Hepatocyte (in vitro differentiated cells): ENCODE measurements around the gene TANGO6. TPM values are rescaled to one million over a fixed set of nuclear protein-coding genes. Genes with fewer than 3 reads are reported as not detected.
A peak's percentile ranks its signal among the peaks of the same experiment; 100 is the strongest.
"Not testable (repeated sequence)": the region's sequence is repeated elsewhere in the genome, so short reads cannot be mapped to it uniquely, and the experiment has no call there.

ENCODE experiments used
- DNase-seq: peaks from one replicate; pipeline ENCODE4 v3.0.0-alpha.2; 2016; ENCODE audit warnings: low spot score
- H2AFZ ChIP-seq: fragments of 200-600 bp; sonication (generic); 2 replicates; pipeline ENCODE4 v1.6.0; 2016; ENCODE audit warnings: antibody characterized with exemption, mild to moderate bottlenecking
- H3K27ac ChIP-seq: fragments of 200-600 bp; sonication (generic); 2 replicates; pipeline ENCODE4 v1.5.1; 2016; ENCODE audit warnings: mild to moderate bottlenecking
- H3K27me3 ChIP-seq: fragments of 200-600 bp; sonication (generic); 2 replicates; pipeline ENCODE4 v1.6.1; 2016
- H3K36me3 ChIP-seq: fragments of 200-600 bp; sonication (generic); replicated peaks from 2 replicates; pipeline ENCODE4 v1.5.1; 2016; ENCODE audit warnings: low read depth; ENCODE audit not compliant: insufficient read depth
- H3K4me1 ChIP-seq: fragments of 200-600 bp; sonication (generic); 2 replicates; pipeline ENCODE4 v1.5.1; 2016; ENCODE audit warnings: mild to moderate bottlenecking, moderate library complexity; ENCODE audit not compliant: insufficient read depth
- H3K4me2 ChIP-seq: fragments of 200-600 bp; sonication (generic); 2 replicates; pipeline ENCODE4 v1.6.0; 2016
- H3K4me3 ChIP-seq: fragments of 200-600 bp; sonication (generic); 2 replicates; pipeline ENCODE4 v1.5.1; 2016; ENCODE audit warnings: mild to moderate bottlenecking
- H3K79me2 ChIP-seq: fragments of 200-600 bp; sonication (generic); 2 replicates; pipeline ENCODE4 v1.6.0; 2017; ENCODE audit warnings: mild to moderate bottlenecking
- H3K9me2 ChIP-seq: fragments of 200-600 bp; sonication (generic); replicated peaks from 2 replicates; pipeline ENCODE4 v1.6.0; 2017; ENCODE audit warnings: mild to moderate bottlenecking; ENCODE audit not compliant: insufficient read depth
- H3K9me3 ChIP-seq: fragments of 200-600 bp; sonication (generic); 2 replicates; pipeline ENCODE4 v1.5.1; 2016; ENCODE audit warnings: low read depth, mild to moderate bottlenecking
- H4K20me1 ChIP-seq: fragments of 200-600 bp; sonication (generic); 2 replicates; pipeline ENCODE4 v1.6.0; 2016; ENCODE audit warnings: mild to moderate bottlenecking; ENCODE audit not compliant: insufficient read depth, poor library complexity, severe bottlenecking
- EZH2 ChIP-seq: fragments of 200-600 bp; sonication (generic); IDR thresholded peaks from 2 replicates; pipeline ENCODE4 v1.6.1; 2016; ENCODE audit warnings: antibody characterized with exemption, mild to moderate bottlenecking, borderline replicate concordance
- EZH2phosphoT487 ChIP-seq: fragments of 200-600 bp; sonication (generic); IDR thresholded peaks from one replicate; pipeline ENCODE4 v1.6.1; 2018; ENCODE audit warnings: antibody characterized with exemption, mild to moderate bottlenecking, low read depth, moderate library complexity; ENCODE audit not compliant: unreplicated experiment, severe bottlenecking
- WGBS: methylation state at CpG from one replicate; pipeline ENCODE4 v1.1.6; 2016; ENCODE audit warnings: low lambda C conversion rate; ENCODE audit errors: missing lambda C conversion rate; 5-methylcytosine and 5-hydroxymethylcytosine counted together
- polyA plus RNA-seq: library from polyadenylated mRNA; unstranded; fragments of >200 nt; fragmentation: Nextera tagmentation; extraction: Ambion mirVana; gene quantifications from 2 replicates; pipeline ENCODE4 v1.2.1, GENCODE V29; 2016
- total RNA-seq: library from RNA; depleted of rRNA; stranded (reverse); fragments of >200 nt; gene quantifications from 2 replicates; pipeline ENCODE4 v1.2.3, GENCODE V29; 2014
- TF ChIP-seq, protein P1 (sequence below): fragments of 200-600 bp; sonication (generic); IDR thresholded peaks from 2 replicates; pipeline ENCODE4 v1.5.1; 2016; ENCODE audit warnings: antibody characterized with exemption, mild to moderate bottlenecking; ENCODE audit not compliant: poor library complexity

Gene TANGO6
- total and polyA plus RNA-seq, 2 experiments from 2014 or later, result 4.8 to 6.5 TPM

DNA sequence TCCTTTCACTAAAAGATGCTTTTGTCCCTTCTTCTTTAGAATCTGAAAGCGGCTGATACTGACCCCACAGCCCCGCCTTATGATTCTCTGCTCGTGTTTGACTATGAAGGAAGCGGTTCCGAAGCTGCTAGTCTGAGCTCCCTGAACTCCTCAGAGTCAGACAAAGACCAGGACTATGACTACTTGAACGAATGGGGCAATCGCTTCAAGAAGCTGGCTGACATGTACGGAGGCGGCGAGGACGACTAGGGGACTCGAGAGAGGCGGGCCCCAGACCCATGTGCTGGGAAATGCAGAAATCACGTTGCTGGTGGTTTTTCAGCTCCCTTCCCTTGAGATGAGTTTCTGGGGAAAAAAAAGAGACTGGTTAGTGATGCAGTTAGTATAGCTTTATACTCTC lies 10.1 kb upstream of the TANGO6 start:
- TF ChIP-seq, protein P1, sequence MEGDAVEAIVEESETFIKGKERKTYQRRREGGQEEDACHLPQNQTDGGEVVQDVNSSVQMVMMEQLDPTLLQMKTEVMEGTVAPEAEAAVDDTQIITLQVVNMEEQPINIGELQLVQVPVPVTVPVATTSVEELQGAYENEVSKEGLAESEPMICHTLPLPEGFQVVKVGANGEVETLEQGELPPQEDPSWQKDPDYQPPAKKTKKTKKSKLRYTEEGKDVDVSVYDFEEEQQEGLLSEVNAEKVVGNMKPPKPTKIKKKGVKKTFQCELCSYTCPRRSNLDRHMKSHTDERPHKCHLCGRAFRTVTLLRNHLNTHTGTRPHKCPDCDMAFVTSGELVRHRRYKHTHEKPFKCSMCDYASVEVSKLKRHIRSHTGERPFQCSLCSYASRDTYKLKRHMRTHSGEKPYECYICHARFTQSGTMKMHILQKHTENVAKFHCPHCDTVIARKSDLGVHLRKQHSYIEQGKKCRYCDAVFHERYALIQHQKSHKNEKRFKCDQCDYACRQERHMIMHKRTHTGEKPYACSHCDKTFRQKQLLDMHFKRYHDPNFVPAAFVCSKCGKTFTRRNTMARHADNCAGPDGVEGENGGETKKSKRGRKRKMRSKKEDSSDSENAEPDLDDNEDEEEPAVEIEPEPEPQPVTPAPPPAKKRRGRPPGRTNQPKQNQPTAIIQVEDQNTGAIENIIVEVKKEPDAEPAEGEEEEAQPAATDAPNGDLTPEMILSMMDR, result no peak
- TF ChIP-seq EZH2phosphoT487 (no peak), EZH2 (no peak)
- Histone ChIP-seq H2AFZ (no peak overlapping the region), H3K27ac (no peak overlapping the region), H4K20me1 (no peaks in the 10 kb centered on the region), H3K36me3 (no peaks in the 10 kb centered on the region), H3K4me1 (no peaks in the 10 kb centered on the region), H3K9me3 (no peaks in the 10 kb centered on the region), H3K4me3 (no peak overlapping the region), H3K79me2 (no peaks in the 10 kb centered on the region), H3K4me2 (no peak overlapping the region), H3K27me3 (no peaks in the 10 kb centered on the region), H3K9me2 (no peaks in the 10 kb centered on the region)
- no peak for DNase-seq
- 94% methylated on average over 14 of the region's 14 CpGs for WGBS

DNA sequence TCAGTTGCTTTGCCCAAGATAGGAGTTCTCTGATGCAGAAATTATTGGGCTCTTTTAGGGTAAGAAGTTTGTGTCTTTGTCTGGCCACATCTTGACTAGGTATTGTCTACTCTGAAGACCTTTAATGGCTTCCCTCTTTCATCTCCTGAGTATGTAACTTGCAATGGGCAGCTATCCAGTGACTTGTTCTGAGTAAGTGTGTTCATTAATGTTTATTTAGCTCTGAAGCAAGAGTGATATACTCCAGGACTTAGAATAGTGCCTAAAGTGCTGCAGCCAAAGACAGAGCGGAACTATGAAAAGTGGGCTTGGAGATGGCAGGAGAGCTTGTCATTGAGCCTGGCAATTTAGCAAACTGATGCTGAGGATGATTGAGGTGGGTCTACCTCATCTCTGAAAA lies 8.8 kb upstream of the TANGO6 start:
- no peaks in the 10 kb centered on the region for H3K36me3 ChIP-seq
- no peak overlapping the region for H2AFZ ChIP-seq
- no peaks in the 10 kb centered on the region for H3K9me2 ChIP-seq
- H3K4me2 ChIP-seq, result no peak overlapping the region
- H3K27ac ChIP-seq, result no peak overlapping the region
- H3K27me3 ChIP-seq, result no peaks in the 10 kb centered on the region
- no peaks in the 10 kb centered on the region for H3K79me2 ChIP-seq
- no peaks in the 10 kb centered on the region for H3K4me1 ChIP-seq
- 88% methylated on average over 1 of the region's 1 CpG for WGBS
- H3K4me3 ChIP-seq, result no peak overlapping the region
- no peaks in the 10 kb centered on the region for H3K9me3 ChIP-seq
- H4K20me1 ChIP-seq, result no peaks in the 10 kb centered on the region
- no peak for TF ChIP-seq EZH2phosphoT487
- no peak for TF ChIP-seq EZH2
- TF ChIP-seq, protein P1, result no peak
- DNase-seq, result no peak

DNA sequence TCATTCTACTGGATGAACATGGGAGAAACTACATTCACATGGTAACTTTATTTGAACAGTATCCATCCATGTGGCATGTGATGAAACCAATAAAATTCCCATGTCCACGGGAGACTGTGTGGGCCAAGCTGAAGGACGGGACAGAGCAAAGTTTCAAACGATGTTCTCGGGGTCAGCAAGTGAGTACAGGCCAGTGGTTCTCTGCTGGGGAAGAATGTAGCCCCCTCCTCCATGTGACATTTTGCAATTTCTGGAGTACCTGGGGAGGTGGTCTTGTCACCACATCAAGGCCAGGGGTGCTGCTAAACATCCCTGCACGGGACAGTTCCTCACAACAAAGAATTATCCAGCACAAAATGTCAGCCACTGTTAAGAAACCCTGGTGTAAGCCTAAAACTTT lies 7.4 kb upstream of the TANGO6 start:
- H3K4me2 ChIP-seq, result no peak overlapping the region
- no peaks in the 10 kb centered on the region for H4K20me1 ChIP-seq
- no peak overlapping the region for H2AFZ ChIP-seq
- H3K9me3 ChIP-seq, result no peaks in the 10 kb centered on the region
- 89% methylated on average over 5 of the region's 5 CpGs for WGBS
- H3K36me3 ChIP-seq, result no peaks in the 10 kb centered on the region
- no peak for DNase-seq
- no peak overlapping the region for H3K27ac ChIP-seq
- H3K4me1 ChIP-seq, result no peaks in the 10 kb centered on the region
- no peaks in the 10 kb centered on the region for H3K9me2 ChIP-seq
- TF ChIP-seq, protein P1, result no peak
- TF ChIP-seq EZH2 (no peak), EZH2phosphoT487 (no peak)
- no peaks in the 10 kb centered on the region for H3K27me3 ChIP-seq
- no peaks in the 10 kb centered on the region for H3K79me2 ChIP-seq
- H3K4me3 ChIP-seq, result no peak overlapping the region

DNA sequence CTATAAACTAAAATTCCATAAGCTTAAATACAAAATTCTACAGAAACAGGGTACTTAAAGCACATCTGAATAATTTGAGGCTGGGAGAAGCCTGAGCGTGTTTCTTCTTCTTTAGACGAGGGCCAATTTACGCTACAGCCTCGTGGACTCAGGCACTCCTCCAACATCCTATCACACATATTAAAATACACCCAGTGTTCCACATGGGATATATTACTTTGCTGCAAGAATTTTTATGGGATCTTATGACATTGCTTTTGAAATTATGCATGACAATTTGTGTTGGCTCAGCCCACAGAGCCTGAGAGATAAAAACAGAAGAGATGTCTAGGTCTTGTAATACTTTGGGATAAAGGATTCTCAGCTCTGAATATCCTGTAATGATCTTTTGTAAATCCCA lies 3.5 kb upstream of the TANGO6 start:
- 68% methylated on average over 4 of the region's 4 CpGs for WGBS
- H3K36me3 ChIP-seq, result no peaks in the 10 kb centered on the region
- no peaks in the 10 kb centered on the region for H4K20me1 ChIP-seq
- DNase-seq, result no peak
- H3K4me1 ChIP-seq, result no peaks in the 10 kb centered on the region
- H2AFZ ChIP-seq, result no peak overlapping the region
- TF ChIP-seq, protein P1, result no peak
- no peak for TF ChIP-seq EZH2
- TF ChIP-seq EZH2phosphoT487, result no peak
- H3K9me3 ChIP-seq, result no peaks in the 10 kb centered on the region
- no peak overlapping the region for H3K4me3 ChIP-seq
- peaks cover 5% of the 10 kb centered on the region for H3K79me2 ChIP-seq
- no peak overlapping the region for H3K27ac ChIP-seq
- H3K27me3 ChIP-seq, result no peaks in the 10 kb centered on the region
- no peak overlapping the region for H3K4me2 ChIP-seq
- no peaks in the 10 kb centered on the region for H3K9me2 ChIP-seq

DNA sequence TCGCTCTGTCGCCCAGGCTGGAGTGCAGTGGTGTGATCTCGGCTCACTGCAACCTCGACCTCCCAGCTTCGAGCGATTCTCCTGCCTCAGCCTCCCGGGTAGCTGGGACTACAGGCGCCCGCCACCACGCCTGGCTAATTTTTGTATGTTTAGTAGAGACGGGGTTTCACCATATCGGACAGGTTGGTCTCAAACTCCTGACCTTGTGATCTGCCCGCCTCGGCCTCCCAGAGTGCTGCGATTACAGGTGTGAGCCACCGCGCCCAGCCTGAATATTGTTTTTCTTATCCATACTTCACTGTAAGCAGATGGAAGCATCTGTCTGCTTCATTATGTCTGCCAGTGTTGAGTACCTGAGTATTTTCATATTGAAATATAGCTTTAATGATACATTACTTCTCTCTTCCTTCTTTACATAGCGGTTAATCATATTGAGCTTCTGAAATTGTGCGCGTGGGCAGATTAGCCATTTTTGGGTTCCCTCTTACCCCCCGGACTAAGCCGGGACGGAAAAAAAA lies 308 bp upstream of the TANGO6 start:
- Histone ChIP-seq H2AFZ (peak overlapping the region; percentile 92), H3K4me3 (peak overlapping the region; percentile 65), H3K4me2 (peak overlapping the region; percentile 81)
- H3K4me1 ChIP-seq, H3K27me3 ChIP-seq, H3K9me3 ChIP-seq, H3K79me2 ChIP-seq, DNase-seq, H3K9me2 ChIP-seq, H4K20me1 ChIP-seq, H3K27ac ChIP-seq, H3K36me3 ChIP-seq: not testable (repeated sequence)
- WGBS, result 68% methylated on average over 23 of the region's 23 CpGs
